ENCODE data around the gene PNLIPRP2.

PNLIPRP2 gene

DNA sequence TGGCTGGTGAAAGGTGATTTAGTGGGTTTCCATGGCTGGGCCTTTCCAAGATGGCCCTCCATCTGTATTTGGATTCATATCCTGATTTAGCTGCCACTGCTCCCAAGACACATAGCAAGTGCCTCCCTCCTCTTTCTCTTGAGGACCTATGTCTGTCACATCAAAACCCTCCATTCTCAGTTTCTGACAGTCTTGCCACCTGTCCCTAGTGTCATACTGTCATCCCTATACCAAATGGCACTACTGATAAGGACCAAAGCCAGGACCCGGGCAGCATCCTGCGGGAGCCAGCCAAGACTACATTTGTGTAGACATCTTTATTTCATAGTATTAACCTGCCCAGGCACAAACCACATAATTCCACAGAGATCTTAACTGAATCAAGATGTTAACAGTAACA, 34.8 kb downstream of the PNLIPRP2 start:
- no peak for DNase-seq (ENCODE audit: low read depth)

DNA sequence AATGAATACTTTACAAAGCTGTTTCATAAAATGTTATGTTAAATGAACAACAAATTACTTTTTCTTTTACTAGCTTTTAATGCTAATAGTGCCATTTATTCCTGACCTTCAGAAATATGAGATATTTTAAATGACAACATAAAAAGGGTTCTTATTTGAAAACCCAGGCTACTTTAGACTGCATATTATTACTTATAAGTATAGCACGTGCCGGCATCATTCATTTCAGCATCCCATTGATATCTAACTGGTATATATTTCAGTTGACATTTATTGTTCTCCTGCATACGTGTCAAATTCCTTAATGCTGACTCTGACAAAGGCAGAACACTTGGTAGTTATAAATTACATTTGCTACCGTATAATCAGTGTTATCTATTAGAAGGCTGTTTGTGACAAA, 35.3 kb downstream of the PNLIPRP2 start:
- DNase-seq (ENCODE audit: low read depth) = no peak

- DNase-seq (ENCODE audit: low read depth) = no peak
Measured at GRCh38 chr10:116657863-116658551, 37.3 kb downstream of the PNLIPRP2 start.

DNA sequence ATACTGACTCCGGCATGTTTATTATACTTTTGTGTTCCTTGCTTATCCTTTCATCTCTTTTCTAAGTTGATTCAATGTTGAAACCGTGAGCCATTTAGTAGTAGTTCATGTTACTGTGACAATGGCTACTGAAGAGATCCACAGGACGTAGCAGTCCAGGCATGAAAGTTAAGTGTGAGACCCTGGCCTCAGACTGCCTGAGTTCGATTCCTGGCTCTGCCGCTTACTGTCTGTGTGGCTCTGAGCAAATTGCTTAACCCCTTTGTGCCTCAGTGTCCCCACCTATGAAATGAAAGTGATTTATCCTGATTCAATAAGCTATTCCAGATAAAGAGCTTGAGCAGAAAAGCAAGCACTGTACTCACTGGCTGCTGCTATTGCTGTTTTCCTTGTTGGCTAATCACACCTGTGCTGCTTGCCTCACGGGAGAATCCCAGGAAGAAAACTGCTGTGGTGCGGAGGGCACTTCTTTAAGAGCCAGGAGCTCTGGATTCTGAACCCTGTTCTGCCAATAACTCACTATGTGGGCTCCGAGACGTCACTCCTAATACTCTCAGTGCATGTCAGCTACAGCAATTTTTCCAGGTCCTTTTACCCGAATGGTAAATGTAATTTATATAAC, 38.4 kb downstream of the PNLIPRP2 start:
- no peak for DNase-seq (ENCODE audit: low read depth)

GRCh38 chr10:116660860-116661259, 40.1 kb downstream of the PNLIPRP2 start:
- no peak for DNase-seq (ENCODE audit: low read depth)

- no peak for DNase-seq (ENCODE audit: low read depth)
Measured at GRCh38 chr10:116663342-116663741, 42.6 kb downstream of the PNLIPRP2 start.

- DNase-seq (ENCODE audit: low read depth) = no peak
Measured at GRCh38 chr10:116664631-116665030, 43.9 kb downstream of the PNLIPRP2 start.

- no peak for DNase-seq (ENCODE audit: low read depth)
Measured at GRCh38 chr10:116665541-116666125, 44.9 kb downstream of the PNLIPRP2 start.

GRCh38 chr10:116667484-116667883, 46.7 kb downstream of the PNLIPRP2 start:
- DNase-seq (ENCODE audit: low read depth) = no peak

- no peak for DNase-seq (ENCODE audit: low read depth)
Measured at GRCh38 chr10:116668018-116668417, 47.3 kb downstream of the PNLIPRP2 start.

- no peak for DNase-seq (ENCODE audit: low read depth)
Measured at GRCh38 chr10:116668446-116668845, 47.7 kb downstream of the PNLIPRP2 start.

GRCh38 chr10:116669080-116669479, 48.3 kb downstream of the PNLIPRP2 start:
- DNase-seq (ENCODE audit: low read depth) = no peak

GRCh38 chr10:116669832-116670644, 49.3 kb downstream of the PNLIPRP2 start:
- DNase-seq (ENCODE audit: low read depth) = no peak

DNA sequence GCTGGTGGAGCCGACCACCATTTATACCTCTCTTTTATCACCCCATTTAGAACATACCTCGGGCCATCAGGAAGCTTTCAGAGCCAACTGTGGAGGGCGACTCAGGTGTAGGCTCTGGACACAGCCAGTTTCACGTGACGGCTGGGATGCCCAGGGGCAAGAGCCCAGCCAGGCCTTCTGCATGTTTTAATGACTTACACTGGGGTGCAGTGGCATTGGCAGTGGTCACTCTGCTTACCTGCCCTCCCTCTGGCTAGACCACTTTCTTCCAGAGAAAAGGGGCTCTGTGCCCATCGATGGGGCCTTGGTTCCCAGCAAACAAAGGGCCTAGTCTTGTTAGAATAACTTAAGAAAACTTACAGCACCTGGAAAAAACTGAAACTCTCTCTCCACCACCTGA, 50.0 kb downstream of the PNLIPRP2 start:
- no peak for DNase-seq (ENCODE audit: low read depth)

DNA sequence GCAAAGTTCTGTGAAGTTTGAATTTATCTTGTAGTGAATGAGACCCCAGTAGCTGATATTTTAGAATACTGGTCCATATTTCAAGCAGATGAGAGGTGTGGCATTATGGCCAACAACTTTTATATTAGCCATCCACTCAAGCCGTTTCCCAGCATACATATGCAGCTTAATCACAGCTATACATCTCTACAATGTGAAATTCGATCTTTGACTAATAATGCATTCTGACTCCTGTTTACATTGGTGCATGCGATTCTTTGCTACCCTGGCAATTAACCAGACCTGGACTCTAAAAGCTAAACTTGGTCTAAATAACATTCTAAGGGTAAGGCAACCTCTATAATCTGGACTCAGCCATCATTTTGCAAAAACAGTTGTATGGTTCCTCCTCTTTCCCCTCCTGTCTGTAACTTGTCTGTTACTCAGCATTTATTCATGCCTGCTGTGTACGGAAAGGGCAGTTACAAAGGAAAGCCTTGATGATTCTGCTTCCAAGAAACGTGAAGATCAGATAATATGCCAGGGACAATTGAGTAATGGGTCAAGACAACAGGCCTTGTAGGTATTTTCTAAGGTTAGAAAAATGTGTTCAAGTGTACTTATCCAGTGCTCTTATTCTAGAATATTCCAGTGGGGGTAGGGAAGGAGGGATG, 50.6 kb downstream of the PNLIPRP2 start:
- DNase-seq (ENCODE audit: low read depth) = no peak

GRCh38 chr10:116672891-116673290, 52.1 kb downstream of the PNLIPRP2 start:
- DNase-seq (ENCODE audit: low read depth) = no peak

- no peak for DNase-seq (ENCODE audit: low read depth)
Measured at GRCh38 chr10:116673866-116674265, 53.1 kb downstream of the PNLIPRP2 start.

DNA sequence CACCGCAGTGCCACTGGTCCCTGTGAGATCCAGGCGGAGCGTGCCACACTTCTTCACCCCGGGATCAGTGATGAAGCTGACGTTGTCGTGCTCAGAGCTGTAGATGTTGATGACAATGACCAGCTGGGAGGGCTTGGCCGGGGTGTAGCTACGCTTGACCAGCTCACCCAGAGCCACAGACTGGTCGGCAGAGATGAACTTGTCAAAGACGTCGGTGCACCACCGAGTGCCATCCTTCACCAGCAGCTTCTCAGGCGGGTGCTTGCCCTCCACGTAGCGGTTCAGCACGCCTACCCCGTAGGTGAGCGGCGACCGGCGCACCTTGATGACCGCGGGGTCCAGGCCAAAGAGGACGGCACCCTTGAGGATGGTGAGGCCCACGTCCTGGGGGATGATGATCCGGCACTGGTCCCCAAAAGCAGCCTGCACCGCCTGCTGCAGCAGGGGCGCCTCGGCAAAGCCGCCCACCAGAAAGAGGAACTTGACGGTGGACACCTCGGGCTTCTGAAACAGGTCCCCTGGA, 54.2 kb downstream of the PNLIPRP2 start:
- no peak for DNase-seq (ENCODE audit: low read depth)

DNA sequence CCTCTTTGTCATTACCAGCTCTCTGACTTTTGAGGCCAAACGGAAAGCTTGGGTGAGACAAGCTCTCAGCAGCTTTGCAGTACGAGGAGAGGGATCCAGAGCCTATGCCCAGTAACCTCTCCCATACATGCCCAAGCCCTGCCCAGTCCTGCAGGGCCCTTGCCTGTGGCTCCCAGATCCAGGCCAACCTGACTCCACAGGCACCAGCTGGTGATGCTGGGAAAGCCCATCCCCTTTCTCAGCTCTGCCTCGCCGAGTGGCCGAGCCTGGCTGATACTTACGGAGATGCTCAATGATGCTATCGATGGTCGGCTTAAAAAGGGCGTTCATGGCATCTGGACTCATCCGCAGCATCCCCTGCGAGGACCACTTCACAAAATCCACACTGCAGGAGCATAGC, 55.4 kb downstream of the PNLIPRP2 start:
- DNase-seq (ENCODE audit: low read depth) = no peak

DNA sequence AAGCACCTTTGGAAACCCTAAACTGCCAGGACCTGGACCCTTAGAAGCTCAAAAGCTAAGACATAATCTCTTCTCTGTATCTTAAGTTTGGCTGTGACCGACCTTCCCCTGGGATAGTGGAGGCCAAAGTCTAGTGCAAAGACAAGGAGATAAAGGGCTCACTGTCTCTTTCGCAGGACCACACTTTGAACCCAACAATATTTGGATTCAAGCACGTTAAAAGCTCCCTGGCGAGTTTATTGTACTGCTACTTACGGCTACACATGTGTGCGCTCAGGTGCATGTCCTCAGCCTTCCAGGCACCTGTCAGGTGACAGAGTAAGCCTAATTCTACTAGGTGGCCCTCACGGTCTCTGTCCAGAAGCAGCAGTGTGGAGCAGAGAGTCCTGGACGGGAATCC, 55.9 kb downstream of the PNLIPRP2 start:
- no peak for DNase-seq (ENCODE audit: low read depth)

GRCh38 chr10:116679351-116679750, 58.6 kb downstream of the PNLIPRP2 start:
- DNase-seq (ENCODE audit: low read depth) = no peak

- DNase-seq (ENCODE audit: low read depth) = no peak
Measured at GRCh38 chr10:116683166-116683565, 62.4 kb downstream of the PNLIPRP2 start.

Data from stimulated activated CD8-positive, alpha-beta memory T cell treated with anti-CD3 and anti-CD28 coated beads, Interleukin-4, amount 100 ng/mL, for 24 hours (primary cell).